Brain microvascular endothelial cell (primary cell): ENCODE measurements around the gene FRMD8.

Source experiments
- DNase-seq: peaks from one replicate; pipeline ENCODE4 v3.0.0-alpha.2; 2020
- H3K27ac ChIP-seq: fragments of 250-450 bp; sonication (Bioruptor Pico); 2 replicates; pipeline ENCODE4 v1.5.1; 2020; ENCODE audit warnings: mild to moderate bottlenecking, moderate library complexity
- H3K27me3 ChIP-seq: fragments of 250-450 bp; sonication (Bioruptor Pico); replicated peaks from 2 replicates; pipeline ENCODE4 v1.5.1; 2020; ENCODE audit warnings: mild to moderate bottlenecking
- H3K36me3 ChIP-seq: fragments of 250-450 bp; sonication (Bioruptor Pico); replicated peaks from 2 replicates; pipeline ENCODE4 v1.5.1; 2020; ENCODE audit warnings: mild to moderate bottlenecking
- H3K4me3 ChIP-seq: 2 replicates; pipeline ENCODE4 v1.5.1; 2011; ENCODE audit warnings: low read depth, mild to moderate bottlenecking, control low read depth, low read length, moderate library complexity
- CTCF ChIP-seq: IDR thresholded peaks from 2 replicates; pipeline ENCODE4 v1.5.1; 2011; ENCODE audit warnings: low read depth, mild to moderate bottlenecking, moderate library complexity, low read length, control low read depth, inconsistent platforms; ENCODE audit errors: missing control alignments
- in situ Hi-C: cut with HindIII; loops from 2 replicates; pipeline ENCODE4 v1.10.0; 2017; ENCODE audit warnings: low sequenced_read_pairs, low pct_ligation_motif_present

The FRMD8 gene

GRCh38 chr11:65423516-65424204 lies 37.2 kb downstream of the FRMD8 start:
- Histone ChIP-seq H3K36me3 (peaks cover 52% of the 10 kb centered on the region), H3K4me3 (peak overlapping the region; percentile 96), H3K27me3 (no peaks in the 10 kb centered on the region), H3K27ac (peak overlapping the region; percentile 100)
- no peak for DNase-seq
- in situ Hi-C loops = loop anchor here (5.0 kb wide), 1 partner anchor 74 kb away; the partner anchor contains the start of gene MALAT1
- no peak for TF ChIP-seq CTCF

GRCh38 chr11:65424205-65425104 lies 38.0 kb downstream of the FRMD8 start:
- Histone ChIP-seq H3K4me3 (peak overlapping the region; percentile 96), H3K27ac (peak overlapping the region; percentile 100), H3K36me3 (peaks cover 52% of the 10 kb centered on the region), H3K27me3 (no peaks in the 10 kb centered on the region)
- peak; percentile 43 for DNase-seq
- TF ChIP-seq CTCF = no peak
- in situ Hi-C loops = loop anchor here (5.0 kb wide), 1 partner anchor 73 kb away; the partner anchor contains the start of gene MALAT1

- DNase-seq = peak; percentile 58
- Histone ChIP-seq H3K36me3 (peaks cover 52% of the 10 kb centered on the region), H3K27ac (peak overlapping the region; percentile 100), H3K27me3 (no peaks in the 10 kb centered on the region), H3K4me3 (peak overlapping the region; percentile 96)
- in situ Hi-C loops = no loop called here
- TF ChIP-seq CTCF = peak; percentile 40
These were observed 38.9 kb downstream of the FRMD8 start for GRCh38 chr11:65425105-65425970.

GRCh38 chr11:65425971-65426838 lies 39.8 kb downstream of the FRMD8 start:
- H3K27ac ChIP-seq = peak overlapping the region; percentile 100
- H3K4me3 ChIP-seq = peak overlapping the region; percentile 96
- in situ Hi-C loops = no loop called here
- DNase-seq = peak; percentile 38
- H3K36me3 ChIP-seq = peaks cover 52% of the 10 kb centered on the region
- no peaks in the 10 kb centered on the region for H3K27me3 ChIP-seq
- no peak for TF ChIP-seq CTCF
